ENCODE results near the gene PRPF31.
A peak's percentile ranks its signal among the peaks of the same experiment; 100 is the strongest.
"Not testable (repeated sequence)": the region's sequence is repeated elsewhere in the genome, so short reads cannot be mapped to it uniquely, and the experiment has no call there.

Gene PRPF31, protein sequence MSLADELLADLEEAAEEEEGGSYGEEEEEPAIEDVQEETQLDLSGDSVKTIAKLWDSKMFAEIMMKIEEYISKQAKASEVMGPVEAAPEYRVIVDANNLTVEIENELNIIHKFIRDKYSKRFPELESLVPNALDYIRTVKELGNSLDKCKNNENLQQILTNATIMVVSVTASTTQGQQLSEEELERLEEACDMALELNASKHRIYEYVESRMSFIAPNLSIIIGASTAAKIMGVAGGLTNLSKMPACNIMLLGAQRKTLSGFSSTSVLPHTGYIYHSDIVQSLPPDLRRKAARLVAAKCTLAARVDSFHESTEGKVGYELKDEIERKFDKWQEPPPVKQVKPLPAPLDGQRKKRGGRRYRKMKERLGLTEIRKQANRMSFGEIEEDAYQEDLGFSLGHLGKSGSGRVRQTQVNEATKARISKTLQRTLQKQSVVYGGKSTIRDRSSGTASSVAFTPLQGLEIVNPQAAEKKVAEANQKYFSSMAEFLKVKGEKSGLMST

GRCh38 chr19:54115109-54116063 lies at the start of gene PRPF31, which contains the start of gene TFPT:
PRPF31 (plus strand) TSS chr19:54115754; CDS start chr19:54118279, 2,525 bp downstream.
TFPT (minus strand) TSS chr19:54115657; CDS start chr19:54115269, 388 bp downstream.
- DNase-seq = peak; percentile 79 to 100 (median 94)

GRCh38 chr19:54069470-54069869 lies 46.1 kb upstream of the PRPF31 start:
- no peak for DNase-seq

- DNase-seq = no peak
Measured at GRCh38 chr19:54073829-54074228, 41.7 kb upstream of the PRPF31 start.

GRCh38 chr19:54074851-54075250 lies 40.7 kb upstream of the PRPF31 start:
- DNase-seq = no peak

DNA sequence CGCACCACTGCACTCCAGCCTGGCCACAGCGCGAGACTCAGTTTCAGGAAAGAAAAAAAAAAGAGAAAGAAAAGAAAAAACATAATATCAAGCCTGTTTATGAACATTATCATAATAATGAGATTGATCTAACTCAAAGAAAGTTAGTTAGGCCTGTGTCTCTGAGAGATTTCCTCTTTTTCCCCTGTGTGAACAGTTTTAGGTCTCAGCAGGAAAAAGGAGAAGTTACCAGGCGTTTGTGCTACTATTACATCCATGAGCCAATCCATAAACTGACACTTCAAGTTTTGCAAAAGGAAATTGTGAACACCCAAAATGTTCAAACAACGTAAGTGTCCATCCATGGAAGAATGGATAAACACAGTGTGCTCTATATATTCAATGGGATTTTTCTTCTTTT lies 38.2 kb upstream of the PRPF31 start:
- no peak for DNase-seq

DNA sequence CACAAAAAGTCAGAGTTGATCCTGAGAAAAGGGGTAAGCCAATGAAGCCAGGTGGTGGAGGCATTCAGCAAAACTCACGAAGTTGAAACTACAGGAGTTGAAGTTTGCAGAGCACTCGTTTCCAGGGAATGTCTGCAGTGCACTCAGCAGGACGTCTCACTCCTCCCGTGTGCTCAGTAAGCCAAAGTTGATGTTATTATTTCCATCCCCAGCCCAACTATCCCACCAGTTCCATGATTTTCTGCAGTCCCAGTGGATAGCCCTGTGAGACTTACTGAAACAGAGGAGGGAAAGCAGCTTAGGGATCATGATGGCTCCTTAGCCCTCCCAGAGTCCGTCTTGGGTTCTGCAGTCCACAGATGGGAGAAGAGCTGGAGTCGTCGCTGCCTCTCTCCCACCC lies 34.5 kb upstream of the PRPF31 start, which contains the start of gene TARM1:
Gene TARM1 (minus strand): TSS at position 334 of the 400 bp plus-strand sequence. CDS start 25 bp downstream, at position 309.
- no peak for DNase-seq

- DNase-seq = no peak
Measured at GRCh38 chr19:54084410-54084809, 31.1 kb upstream of the PRPF31 start.

- DNase-seq = no peak
Measured at GRCh38 chr19:54094426-54095000, 21.0 kb upstream of the PRPF31 start.

GRCh38 chr19:54095136-54095858 lies 20.3 kb upstream of the PRPF31 start:
- DNase-seq = no peak

DNA sequence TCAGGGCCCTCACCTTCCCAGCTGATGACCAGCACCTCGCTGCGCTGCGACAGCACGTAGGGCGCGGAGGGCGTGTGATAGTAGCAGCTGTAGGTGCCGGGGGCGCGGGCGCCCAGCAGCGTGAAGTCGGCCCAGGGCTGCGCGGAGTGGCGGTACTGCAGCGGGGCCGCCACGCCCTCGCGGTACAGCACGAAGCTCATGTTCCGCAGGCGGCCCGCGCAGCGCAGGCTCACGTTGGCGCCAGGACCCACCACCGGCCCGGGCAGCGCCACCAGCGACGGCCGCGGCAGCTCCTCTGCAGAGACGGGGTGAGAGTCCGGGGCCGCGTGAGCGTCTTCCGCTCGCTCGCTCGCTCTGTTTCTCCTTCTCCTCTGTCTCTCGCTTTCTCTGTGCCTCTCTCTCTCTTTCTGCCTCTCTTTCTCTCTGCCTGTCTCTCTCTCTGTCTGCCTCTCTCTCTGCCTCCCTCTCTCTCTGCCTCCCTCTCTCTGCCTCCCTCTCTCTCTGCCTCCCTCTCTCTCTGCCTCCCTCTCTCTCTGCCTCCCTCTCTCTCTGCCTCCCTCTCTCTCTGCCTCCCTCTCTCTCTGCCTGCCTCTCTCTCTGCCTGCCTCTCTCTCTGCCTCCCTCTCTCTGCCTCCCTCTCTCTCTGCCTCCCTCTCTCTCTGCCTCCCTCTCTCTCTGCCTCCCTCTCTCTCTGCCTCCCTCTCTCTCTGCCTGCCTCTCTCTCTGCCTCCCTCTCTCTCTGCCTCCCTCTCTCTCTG lies 19.5 kb upstream of the PRPF31 start:
- peak in 7 of 51 donors; percentile 1 to 28 (median 7) for DNase-seq

GRCh38 chr19:54096617-54097106 lies 18.9 kb upstream of the PRPF31 start:
- DNase-seq = peak in 3 of 51 donors; percentile 4 to 10 (median 6)

DNA sequence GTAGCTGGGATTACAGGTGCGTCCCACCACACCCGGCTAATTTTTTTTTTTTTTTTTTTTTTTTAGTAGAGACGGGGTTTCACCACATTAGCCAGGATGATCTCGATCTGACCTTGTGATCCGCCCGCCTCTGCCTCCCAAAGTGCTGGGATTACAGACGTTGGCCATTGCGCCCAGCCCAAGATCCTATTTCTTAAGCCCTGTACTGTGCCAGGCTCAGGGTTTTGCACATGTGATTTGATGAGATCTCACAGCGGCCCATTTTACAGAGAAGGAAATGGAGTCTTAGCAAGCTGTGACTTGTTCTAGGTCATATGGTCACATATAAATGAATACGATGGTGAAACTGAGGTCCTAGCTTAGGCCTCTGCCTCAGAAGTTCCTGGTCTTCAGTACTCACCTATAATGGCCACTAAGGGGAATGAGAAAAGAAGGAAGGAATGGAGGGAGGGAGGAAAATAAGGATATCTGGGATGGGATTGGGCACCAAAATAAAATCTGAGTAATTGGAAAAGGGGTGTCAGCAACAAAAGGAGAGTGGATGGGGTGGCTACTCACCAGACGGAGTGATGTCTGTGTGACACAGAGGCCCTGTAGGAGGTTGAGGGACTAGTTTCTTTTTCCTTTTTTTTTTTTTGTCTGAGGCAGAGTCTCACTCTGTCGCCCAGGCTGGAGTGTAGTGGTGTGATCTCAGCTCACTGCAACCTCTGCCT lies 16.2 kb upstream of the PRPF31 start:
- DNase-seq = no peak

GRCh38 chr19:54099903-54100255 lies 15.7 kb upstream of the PRPF31 start:
- not testable (repeated sequence) for DNase-seq

DNA sequence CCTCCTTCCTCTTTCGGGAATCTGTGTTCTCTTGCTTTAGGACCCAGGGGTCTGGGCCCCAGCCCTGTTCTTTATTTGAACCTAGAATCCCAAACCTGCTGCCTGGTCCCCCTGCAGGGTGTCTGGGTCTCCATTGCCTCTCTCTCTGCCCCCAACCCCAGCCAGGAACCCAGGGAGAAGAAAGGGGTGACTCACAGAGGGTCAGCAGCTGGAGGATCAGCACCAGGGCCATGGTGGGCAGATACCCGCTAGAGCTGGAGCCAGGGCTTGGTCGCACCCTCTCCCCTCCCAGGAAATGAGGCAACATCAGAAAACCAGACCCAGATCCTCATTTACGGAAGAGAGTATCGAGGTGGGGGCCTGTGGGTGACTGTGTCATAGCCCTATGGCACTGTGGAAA lies 15.0 kb upstream of the PRPF31 start, which contains the start of gene OSCAR:
Gene OSCAR (minus strand): TSS at position 243 of the 400 bp plus-strand sequence. CDS start 11 bp downstream, at position 232.
- peak in 9 of 51 donors; percentile 3 to 27 (median 8) for DNase-seq

DNA sequence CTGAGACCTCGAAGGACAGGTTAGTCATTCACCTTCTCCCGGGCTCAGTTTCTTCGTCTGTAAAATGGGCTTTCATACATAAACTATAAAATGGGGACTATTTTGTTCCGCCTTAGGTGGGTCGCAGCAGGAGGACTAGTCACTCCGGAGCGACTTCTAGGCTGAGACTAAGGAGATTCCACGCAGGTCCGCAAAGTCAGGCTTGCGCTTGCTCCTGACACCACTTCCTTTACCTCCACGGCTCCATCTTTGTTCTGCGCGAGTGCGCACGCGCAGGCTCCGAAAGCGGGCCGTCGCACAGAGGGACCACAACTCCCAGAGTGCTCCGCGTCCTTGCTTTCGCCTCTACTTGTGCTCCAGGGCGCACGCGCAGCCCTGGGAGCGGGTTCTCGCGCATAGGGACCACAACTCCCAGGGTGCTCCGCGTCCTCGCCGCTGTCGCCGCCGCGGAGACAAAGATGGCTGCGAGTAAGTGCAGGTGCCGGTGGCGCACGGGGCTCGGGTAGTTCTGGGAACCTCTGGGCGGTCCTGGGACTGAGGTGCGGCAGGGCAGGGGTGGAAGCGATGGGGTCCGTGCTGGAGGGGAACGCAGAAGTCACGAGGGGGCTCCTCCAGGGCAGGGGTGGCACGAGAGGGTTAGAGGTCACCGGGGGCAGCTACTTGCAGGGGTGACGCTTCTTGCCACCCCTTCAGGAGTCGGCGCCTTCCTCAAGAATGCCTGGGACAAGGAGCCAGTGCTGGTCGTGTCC lies 13.0 kb upstream of the PRPF31 start, which contains the start of gene NDUFA3:
Gene NDUFA3 (plus strand): TSS at position 435 of the 749 bp plus-strand sequence. CDS start 24 bp downstream, at position 459.
- DNase-seq = peak; percentile 76 to 99 (median 96)

- no peak for DNase-seq
Measured at GRCh38 chr19:54104998-54105715, 10.4 kb upstream of the PRPF31 start.

- no peak for DNase-seq
Measured at GRCh38 chr19:54105796-54106195, 9.8 kb upstream of the PRPF31 start.
